A673 (cell line): ENCODE results near the gene DIP2C.

Experiments used
- EZH2 ChIP-seq: fragments of 200-600 bp; sonication (generic); IDR thresholded peaks from 2 replicates; pipeline ENCODE4 v1.6.1; 2017; ENCODE audit warnings: borderline replicate concordance, low read depth, mild to moderate bottlenecking, mixed read lengths, antibody characterized with exemption, low read length; ENCODE audit not compliant: poor library complexity, severe bottlenecking
- TF ChIP-seq, protein P1 (sequence below): fragments of 300-800, 200-600 bp; sonication (generic); conservative IDR thresholded peaks from 2 replicates; pipeline ENCODE4 v1.5.1; 2017; ENCODE audit warnings: low read depth, mild to moderate bottlenecking, antibody characterized with exemption, low read length, moderate library complexity, mixed read lengths

DNA sequence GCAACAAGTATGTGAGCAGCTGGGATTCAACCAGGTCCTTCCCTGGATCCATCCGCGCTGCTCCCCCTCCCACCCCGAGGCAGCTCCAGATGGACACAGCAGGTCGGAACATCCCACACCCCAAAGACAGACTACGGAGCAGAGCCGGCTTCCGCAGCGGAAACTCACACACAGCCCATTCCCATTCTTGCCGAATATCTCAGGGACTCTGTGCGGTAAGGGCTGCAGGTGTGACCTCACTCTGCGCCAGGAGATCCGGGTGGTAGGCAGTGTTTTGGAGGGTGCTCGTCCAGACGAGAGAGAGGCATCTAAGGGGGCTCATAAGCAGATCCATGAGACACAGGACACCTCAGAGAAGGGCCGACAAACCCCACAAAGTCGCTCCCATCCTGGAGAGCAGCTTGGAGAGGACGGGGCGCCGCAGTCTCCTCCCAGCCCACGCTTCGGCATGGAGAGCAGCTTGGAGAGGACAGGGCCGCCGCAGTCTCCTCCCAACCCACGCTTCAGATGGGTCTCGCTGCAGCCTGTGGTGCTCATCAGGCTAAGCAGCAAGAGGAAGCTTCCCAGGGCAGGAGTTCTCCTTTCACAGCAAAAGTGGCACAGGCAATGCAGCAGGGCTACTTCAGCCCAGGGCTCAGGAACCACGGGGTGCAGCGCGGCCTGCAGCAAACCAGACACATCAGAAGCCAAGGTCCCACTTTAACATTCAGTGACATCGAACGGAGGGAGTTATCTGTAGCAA is 179.9 kb downstream of the DIP2C start:
- TF ChIP-seq EZH2: no peak
- TF ChIP-seq, protein P1, sequence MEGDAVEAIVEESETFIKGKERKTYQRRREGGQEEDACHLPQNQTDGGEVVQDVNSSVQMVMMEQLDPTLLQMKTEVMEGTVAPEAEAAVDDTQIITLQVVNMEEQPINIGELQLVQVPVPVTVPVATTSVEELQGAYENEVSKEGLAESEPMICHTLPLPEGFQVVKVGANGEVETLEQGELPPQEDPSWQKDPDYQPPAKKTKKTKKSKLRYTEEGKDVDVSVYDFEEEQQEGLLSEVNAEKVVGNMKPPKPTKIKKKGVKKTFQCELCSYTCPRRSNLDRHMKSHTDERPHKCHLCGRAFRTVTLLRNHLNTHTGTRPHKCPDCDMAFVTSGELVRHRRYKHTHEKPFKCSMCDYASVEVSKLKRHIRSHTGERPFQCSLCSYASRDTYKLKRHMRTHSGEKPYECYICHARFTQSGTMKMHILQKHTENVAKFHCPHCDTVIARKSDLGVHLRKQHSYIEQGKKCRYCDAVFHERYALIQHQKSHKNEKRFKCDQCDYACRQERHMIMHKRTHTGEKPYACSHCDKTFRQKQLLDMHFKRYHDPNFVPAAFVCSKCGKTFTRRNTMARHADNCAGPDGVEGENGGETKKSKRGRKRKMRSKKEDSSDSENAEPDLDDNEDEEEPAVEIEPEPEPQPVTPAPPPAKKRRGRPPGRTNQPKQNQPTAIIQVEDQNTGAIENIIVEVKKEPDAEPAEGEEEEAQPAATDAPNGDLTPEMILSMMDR: no peak
